GM19438 (cell line): ENCODE results near the gene DSCAML1.

Experiments used
- ATAC-seq: cut with Tn5 transposase; IDR thresholded peaks from one replicate; pipeline ENCODE4 v1.9.1; 2021; ENCODE audit warnings: low read depth; ENCODE audit not compliant: unreplicated experiment

DSCAML1 gene

DNA sequence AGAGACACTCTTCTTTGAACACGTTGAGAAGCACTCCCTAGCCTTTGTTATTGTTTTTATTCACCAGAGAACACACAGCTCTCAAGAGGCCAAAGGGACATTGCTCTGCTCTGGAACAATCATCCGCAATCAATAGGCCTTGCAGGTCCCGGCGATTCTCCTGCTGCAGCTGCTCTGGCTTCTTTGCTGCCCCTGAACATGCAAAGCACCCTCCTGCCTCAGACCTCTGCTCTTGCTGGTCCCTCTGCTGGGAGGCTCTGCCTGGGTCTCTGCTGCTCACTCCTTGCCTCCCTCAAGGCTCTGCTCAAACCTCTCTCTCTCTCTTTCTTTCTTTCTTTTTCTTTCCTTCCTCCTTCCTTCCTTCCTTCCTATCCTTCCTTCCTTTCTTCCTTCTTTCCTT is 232.7 kb downstream of the DSCAML1 start:
- no peak for ATAC-seq

DNA sequence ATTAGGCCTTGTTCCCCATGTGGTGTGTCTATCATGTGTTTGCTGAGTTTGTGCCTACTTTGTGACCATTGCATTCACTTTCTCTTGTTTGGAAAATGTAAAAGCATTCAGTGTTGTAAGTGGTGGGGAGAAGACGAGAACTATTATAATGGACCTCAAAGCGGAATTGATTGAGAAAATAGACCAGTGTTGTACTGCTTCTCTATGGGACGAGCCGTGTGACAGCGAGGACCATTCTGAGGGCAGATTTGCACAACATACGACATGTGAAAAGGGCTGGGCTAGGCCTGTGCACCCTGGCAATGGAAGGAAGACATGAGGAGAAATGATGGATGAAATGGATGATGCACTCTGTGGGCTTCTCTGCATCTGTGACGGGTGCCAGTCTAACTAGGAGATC is 233.5 kb downstream of the DSCAML1 start:
- no peak for ATAC-seq

DNA sequence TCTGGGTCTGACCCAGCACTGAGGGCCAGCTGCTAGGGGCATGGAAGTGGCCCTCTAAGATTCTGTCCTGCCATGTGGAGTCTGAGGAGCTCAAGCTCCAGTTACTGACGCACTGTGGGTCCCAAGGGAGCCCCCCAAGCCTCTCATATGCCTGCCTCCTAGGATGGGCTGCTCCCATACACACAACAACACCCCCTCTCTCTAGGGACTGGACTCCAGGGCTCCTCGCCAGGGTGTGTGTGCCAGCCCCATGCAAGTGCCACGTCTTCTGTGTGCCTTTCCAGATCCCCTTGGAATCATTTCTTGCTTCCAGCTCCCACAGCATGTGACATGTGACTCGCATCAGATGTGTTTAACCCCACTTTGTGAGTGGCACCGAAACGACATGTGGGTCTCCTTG is 234.9 kb downstream of the DSCAML1 start:
- ATAC-seq, result no peak

DNA sequence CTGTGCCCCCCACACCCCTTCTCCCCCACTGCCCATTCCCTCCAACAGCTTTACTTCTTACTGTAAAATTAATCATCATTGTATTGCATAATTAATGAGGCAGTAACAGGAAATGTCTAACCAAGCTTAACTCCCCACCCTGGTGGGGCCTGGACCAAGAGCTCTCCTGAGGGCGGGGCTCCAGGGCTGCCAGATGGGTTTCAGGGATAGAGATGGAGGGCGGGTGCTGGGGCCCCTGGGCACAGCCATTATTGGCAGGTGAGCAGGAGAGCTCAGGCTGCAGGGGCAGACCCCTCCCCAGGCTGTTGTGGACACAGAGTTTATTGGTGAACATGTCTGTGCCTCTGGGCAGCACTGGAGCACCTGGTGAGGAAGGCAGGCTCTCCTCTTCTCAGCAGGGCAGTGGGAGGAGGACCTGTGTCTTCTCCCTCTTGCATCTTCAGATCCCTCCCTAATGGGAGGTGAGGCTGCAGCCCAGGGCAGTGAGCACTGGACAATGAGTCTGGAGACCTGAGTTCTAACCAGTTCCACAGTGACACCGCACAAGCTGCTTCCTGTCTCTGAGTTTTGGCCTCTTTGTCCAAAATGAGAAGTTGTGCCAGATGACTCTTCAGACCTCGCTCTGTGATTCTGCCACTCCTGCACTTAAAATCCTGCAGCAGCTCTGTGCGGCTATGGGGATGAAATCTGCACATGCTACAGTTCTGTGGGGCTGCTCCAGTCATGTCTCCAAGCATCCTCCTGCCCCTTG is 236.1 kb downstream of the DSCAML1 start:
- ATAC-seq, result no peak

DNA sequence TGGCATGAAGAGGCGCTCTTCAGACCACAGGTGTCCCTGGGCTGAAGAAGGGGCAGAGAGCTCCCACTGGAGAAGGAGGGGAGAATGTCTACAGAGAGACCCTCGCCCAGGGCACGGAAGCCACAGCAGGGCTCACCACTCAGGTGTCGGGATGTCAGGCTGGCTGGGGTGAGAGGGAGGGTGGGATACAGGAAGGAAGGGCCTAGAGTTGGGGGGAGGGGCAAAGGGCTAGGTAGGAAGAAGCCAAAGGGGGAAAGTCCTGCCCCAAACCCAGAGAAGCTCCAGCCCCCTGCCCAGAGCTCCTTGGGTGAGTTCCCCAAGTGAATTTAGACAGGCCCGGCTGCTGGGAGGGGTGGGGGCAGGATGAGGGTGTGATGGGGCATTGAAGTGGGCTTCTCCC is 237.3 kb downstream of the DSCAML1 start:
- ATAC-seq, result no peak

DNA sequence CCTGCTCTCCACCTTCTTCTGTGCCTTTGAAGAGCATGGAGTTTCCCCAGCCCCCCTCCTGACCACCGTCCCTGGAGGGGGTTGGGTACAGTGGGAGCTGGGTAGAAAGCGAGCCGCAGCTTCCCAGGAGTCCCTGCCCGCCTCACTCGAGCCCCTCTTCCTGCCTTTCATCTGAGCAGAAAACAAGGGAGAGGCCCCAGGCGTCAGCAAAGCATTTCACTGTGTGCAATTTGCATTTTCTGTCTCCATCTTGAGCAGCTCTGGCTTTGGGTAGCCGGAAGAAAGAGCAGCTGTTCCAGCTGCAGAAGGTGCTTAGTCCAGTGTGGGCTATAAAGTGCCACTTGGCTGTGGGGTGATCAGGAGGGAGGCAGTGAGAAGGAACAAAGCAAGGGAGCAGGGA is 239.7 kb downstream of the DSCAML1 start:
- ATAC-seq, result no peak

DNA sequence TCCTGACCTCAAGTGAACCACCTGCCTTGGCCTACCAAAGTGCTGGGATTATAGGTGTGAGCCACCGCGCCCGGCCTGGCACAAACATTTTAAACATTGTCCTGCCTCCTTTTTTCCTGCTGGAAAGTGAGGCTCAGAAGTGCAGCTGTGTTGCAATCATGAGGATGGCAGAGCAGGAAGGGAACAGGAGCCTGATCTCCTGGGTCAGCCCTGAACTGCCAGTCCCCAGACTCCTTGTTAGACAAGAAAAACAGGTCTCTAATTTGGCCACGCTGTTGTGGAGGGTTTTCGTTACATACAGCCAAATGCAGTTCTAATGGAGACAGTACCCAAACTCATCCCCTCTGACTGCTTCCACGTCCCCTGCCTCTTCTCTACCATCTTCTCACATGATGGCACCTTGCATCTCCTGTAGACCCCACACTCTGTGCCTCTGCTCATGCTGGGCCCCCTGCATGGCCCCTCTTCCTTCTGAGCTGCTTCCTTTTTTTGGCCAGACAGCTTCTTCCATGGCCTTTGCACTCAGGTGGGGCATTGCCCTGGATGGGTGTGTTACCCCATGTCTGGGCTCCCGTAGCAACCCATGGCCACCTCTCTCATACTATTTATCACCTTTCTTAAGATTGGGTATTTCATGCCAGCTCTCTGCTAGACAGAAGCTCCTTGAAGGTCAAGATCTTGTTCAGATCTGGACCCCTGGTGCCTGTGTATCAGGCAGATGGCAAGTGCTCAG is 242.2 kb downstream of the DSCAML1 start:
- ATAC-seq, result no peak

DNA sequence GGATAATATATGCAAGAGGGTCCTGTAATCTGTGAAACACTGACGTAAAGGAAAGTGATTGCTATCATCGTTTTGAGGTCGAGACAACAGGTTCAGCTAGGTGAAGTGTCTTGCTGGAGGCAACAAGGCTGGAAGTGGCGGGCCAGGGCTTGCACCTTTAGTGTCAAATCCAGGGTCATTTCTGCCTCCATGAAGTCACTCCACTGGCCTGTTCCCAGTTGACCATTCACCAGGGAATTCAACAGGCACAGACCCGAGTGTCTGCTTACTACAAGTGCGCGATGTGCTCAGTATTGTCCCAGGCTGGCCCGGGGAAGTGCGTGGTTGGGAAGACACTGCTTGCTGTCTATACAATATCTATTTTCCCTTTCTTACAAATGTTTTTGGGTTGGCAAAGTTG is 244.4 kb downstream of the DSCAML1 start:
- ATAC-seq, result no peak

DNA sequence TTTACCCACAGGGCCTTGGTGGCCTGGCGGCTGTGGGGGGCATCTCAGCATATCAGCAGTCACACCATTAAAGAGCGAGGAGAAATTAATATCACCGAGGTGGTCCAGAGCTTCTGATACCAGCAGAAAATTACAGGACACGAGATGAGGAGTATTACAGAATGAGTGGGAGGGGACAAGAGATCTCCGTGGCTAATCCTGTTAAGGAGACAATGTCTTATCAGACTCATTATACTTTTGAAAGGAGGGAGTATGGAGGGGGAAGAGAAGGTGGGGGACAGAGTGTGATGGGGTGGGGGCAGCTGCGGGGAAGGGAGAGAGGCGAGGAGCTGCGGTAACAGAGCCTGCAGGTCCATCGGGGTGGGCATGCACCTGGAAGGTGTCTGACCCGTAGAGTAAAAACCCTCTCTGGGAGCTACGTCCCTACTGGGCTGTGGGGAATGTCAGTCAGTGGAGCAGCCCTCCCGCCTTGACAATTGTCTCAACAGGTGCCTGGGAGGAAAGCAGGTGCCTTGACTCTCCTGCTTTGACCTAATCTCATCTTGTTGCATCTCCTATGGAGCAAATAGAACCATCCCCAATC is 245.2 kb downstream of the DSCAML1 start:
- no peak for ATAC-seq

DNA sequence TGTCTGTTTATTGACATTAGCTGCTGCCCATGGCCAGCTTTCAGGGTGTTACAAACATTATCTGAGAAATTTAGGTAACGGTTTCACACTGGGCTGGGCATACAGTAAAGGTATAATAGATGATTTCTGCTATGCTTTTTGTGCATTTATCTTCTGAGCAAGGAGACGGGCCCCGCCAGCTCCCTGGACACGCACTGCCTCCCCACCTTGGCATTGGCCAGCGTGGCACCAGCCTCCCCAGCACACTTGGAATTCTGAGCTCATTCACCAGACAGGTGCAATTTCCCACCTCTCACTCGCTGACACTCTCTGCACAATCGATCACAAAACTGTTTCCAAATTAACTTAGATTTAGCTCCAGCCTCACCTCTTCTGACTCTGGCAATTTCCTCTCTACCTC is 246.6 kb downstream of the DSCAML1 start:
- no peak for ATAC-seq

DNA sequence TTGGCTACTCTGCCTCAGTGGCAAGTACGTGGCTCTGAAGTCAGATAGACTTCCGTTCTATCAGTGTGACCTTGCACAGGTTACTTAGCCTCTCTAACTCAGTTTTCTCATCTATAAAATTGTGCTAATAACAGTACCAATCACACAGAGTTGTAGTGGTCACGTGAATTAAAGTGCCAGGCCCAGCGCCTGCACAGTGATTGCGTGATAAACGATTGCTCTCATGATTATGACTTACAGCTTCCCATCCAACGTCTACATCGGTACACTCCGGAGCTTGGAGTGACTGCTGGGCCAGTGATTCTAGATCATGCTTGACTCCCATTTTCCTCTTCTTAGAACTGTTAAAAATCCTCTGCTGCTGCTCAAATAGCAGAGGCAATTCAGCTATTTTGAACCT is 247.6 kb downstream of the DSCAML1 start:
- no peak for ATAC-seq

DNA sequence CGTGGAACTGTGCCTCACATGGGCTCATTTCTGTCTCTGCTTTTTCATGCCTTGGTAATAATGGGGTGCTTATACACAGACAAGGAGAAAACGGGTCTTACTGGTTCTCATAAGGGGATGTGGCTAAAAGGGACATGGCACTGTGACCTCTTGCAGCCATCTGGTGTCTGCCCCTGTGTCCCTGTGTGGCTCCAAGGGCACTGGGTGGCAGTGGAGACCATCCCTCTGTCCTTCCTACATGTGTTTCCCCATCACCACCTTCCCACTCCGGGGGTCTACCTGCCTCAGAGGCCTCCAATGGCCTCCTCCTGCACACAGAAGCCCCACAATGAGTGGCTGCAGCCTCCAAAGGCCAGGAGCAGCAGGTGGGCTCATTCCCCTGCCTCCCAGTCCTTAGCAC is 248.1 kb downstream of the DSCAML1 start:
- ATAC-seq, result no peak

DNA sequence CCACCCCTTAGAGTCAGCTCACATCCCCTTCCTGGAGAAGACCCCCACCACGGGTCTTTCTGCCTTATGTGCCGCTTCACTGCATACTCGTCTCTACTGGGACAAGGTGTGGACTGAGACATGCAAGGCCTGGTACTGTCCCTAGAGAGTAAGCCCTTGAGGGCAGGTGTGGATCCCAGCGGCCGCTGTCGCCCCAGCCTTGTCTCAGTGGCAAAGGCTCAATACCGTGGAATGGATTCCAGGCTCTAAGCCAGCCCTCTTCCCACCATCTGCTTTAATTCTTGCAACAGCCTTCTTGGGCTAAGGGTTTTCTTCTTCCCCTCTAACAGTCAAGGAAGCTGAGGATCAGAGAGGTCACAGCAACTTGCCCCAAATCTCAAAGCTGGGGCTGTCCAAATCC is 249.1 kb downstream of the DSCAML1 start:
- ATAC-seq, result no peak

DNA sequence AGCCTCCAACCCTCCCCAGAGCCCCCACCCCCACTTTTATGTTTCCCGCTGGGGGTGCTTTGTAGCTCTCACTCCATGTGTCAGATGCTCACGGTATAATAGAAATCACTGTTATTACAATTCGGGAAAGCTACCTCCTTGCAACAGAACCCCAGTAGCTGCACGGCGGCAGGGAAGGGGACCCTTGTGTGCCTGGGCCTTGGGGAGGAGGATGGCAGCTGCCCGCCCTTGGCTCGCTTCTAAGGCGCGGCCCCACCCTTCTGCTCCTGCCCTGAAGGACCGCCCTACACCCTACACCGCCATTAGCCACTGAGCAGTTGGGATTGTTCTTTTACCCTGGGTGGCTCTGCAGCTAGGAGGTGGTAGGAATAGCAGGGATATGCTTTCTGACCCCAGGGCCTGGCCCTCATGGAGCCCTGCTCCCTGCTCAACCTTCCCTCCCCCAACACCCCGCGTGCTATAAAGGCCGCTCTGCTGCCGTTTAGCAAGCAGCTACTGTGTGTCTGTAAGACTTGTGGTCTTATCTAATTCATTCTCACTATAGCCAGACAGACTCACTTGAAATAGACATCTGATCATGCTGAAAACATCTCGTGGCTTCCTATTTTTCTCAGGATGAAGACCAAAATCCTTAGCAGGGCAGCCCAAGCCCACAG is 249.7 kb downstream of the DSCAML1 start:
- ATAC-seq, result no peak

DNA sequence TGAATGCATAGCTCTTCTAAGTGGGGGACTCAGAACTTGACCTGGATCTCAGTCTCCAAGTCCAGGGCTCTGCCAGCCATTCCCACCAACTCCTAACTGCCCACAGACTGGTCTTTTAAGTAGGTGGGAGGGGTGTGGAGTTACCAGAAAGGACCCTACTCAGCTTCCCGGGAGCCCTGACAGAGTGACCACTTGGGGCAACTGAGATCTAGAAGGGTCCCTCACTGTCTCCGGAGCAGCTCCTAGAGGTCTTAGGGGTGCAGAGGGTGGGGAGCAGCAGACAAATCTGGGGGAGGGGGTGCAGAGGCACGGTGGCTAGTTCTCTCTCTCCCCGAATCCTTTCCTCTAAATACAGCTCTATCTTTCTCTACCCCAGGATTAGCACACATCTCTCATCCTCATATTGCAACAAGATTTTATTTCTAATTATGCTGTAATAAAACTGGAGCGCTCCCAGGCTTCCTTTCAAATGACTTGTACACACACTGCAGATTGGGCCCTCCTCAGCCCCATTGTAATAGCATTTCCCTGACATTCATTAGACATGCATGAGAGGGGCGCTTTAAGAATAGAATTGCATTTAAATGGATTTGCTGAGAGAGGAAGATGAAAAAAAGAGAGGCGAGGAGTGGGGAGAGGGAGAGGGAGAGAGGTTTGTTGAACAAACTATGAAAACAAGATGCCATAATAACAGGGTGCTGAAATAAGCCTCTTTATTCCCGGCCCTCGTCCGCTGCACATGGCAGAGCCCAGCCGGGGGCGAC is 250.4 kb downstream of the DSCAML1 start:
- no peak for ATAC-seq

DNA sequence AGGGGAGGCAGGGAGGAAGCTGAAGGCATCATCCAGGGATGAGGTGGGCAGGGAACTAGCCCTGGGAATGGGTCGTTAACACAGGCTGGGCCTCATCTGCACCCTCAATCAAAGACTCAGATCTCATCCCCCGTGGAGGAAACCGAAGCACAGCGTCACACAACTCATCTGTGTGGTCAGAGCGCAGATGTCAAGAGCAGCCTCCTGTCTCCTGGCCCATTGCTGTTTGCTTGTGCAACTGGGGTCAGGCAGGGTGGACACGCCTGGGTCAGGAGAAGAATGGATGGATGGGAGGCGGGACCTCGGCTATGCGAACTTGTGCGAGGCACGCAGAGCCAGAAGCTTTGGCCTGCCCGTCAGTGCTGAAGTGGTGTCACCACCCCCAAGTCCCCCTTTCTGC is 251.3 kb downstream of the DSCAML1 start:
- ATAC-seq, result no peak

DNA sequence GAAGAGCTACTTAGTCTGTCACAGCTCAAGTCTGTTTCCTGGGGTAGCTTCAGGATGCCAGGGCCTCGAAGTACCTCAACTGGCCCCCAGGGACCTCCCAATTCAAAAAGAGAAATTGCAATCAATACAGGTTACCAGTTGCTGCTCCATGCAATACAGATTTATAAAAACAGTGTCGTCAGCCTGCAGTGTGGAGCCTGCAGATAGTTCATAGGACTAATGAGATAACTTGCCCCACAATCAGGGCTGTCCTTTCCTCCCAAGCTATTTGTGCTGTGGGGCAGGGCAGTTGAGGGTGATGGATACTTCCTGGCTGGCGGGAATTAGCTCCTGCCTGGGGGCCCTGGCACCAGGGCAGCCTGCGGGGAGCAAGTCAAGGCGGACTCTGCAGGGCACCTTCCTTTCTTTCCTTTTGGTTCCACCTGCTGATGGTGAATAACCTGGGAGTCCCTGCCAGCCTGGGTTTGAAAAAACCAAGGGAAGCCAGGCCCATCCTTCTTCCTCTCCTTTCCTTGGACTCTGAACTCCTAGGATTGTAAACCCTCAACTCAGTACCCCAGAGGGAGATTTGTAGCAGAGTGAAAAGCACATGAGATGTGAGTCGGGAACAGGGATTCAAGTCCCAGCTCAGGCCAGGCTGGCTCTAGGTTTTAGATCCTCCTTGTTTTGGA is 252.8 kb downstream of the DSCAML1 start:
- no peak for ATAC-seq

DNA sequence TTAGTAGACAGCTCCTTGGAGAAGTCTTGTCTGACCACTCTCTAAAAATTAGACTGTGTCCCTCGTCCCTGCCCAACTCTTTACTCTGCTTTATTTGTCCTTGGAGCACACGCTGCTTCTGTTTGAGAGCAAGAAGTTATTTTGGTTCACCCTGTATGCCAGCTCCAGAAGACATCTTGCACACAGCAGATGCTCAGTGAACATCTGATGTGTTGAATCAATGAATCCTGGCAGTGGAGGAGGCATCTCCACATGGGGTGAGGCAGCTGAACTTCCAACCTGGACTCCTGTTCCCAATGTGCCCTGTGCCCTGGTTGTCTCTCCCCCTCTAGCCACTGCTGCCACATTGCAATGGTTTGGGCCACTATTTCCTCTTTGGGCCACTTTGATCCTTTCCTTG is 255.8 kb downstream of the DSCAML1 start:
- no peak for ATAC-seq

DNA sequence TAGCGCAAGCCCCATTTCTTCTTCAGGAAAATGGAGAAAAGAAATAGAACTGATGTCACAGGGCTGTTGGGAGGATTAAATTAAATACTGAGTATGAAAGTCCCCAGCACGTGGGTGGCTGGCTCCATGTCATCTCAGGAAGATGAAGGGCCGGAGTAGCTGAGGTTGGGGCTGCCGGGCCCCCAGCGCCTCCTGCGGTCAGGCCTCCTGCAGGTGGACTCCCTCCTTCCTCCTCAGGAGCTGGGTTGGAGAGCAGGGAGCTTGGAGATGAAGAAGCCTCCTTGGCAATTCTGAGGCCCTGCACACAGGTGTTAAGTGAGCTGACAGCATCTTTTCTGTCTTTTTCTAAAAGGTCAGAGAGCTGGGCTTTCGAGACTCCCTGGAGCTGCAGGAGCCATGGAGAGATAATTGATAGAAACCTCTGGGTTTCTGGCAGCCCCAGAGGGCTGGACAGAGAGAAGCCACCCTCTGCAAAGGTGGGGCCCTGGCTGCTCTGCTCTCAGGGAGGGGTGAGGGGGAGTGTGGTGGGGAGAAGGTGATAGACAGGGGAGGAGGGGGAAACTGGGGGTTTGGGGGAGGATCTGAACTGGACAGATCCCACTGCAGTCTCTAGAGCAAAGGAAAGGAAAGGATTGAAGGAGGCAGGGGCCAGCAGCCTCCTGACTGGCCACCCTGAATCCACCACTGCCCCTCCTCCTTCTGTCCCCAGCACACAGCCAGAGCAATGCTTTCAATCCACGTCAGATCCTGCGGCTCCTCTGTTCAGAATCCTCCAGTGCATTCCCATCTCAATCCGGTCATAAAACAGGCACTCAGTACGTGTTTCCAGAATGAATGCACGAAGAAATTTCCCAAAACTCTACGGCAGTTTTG is 258.5 kb downstream of the DSCAML1 start:
- ATAC-seq, result no peak
